ENCODE measurements around the gene SLC46A2.

DNA sequence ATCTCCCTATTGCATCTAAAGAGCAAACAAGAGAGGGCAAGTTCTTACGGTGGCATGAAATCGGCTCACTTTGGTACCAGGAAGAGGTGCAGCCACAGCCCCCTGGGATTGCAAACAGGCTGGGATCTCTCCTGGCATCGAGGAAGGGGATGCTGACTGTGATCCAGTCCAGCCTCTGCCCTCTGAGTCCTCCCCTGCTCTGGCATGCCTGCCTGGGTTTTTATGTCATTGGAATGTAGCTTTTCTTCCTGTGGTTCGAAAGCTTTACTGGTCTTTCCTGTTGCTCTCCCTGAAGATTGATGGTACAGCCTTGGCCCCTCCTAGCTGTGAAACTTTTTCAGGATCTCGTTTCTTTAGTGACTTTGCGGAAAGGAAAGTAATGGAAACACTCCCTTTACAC is 6.6 kb downstream of the SLC46A2 start:
- TF ChIP-seq, protein P1, sequence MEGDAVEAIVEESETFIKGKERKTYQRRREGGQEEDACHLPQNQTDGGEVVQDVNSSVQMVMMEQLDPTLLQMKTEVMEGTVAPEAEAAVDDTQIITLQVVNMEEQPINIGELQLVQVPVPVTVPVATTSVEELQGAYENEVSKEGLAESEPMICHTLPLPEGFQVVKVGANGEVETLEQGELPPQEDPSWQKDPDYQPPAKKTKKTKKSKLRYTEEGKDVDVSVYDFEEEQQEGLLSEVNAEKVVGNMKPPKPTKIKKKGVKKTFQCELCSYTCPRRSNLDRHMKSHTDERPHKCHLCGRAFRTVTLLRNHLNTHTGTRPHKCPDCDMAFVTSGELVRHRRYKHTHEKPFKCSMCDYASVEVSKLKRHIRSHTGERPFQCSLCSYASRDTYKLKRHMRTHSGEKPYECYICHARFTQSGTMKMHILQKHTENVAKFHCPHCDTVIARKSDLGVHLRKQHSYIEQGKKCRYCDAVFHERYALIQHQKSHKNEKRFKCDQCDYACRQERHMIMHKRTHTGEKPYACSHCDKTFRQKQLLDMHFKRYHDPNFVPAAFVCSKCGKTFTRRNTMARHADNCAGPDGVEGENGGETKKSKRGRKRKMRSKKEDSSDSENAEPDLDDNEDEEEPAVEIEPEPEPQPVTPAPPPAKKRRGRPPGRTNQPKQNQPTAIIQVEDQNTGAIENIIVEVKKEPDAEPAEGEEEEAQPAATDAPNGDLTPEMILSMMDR (IDR thresholded peaks at IDR 0.05), result no peak
- TF ChIP-seq POLR2A (IDR thresholded peaks at IDR 0.05) (no peak), POLR2AphosphoS5 (IDR thresholded peaks at IDR 0.05) (no peak)
